ENCODE results near the gene SSU72. TPM values are rescaled to one million over a fixed set of nuclear protein-coding genes. Genes with fewer than 3 reads are reported as not detected.
A peak's percentile ranks its signal among the peaks of the same experiment; 100 is the strongest.

Gene SSU72
- total RNA-seq, 1 donor from 2014 or later: 94.1 TPM

- no peak overlapping the region for H3K27ac ChIP-seq
- H3K27ac Mint-ChIP-seq: peak overlapping the region; percentile 87
- no peak for DNase-seq (ENCODE audit: low spot score)
- no peaks in the 10 kb centered on the region for H3K27me3 ChIP-seq
- peaks cover 14% of the 10 kb centered on the region for H3K4me1 Mint-ChIP-seq
- H3K4me3 Mint-ChIP-seq: peak overlapping the region; percentile 62
- H3K9me3 Mint-ChIP-seq: no peaks in the 10 kb centered on the region
- H3K36me3 ChIP-seq: no peaks in the 10 kb centered on the region
- H3K4me3 ChIP-seq: no peak overlapping the region
- H3K4me2 ChIP-seq: no peak overlapping the region
- peaks cover 2% of the 10 kb centered on the region for H3K36me3 Mint-ChIP-seq
- peaks cover 3% of the 10 kb centered on the region for H3F3A ChIP-seq (ENCODE audit: low read depth)
- peaks cover 25% of the 10 kb centered on the region for H4K20me1 ChIP-seq (ENCODE audit: low read depth)
- no peaks in the 10 kb centered on the region for H3K4me1 ChIP-seq
- no peaks in the 10 kb centered on the region for H3K9me3 ChIP-seq (ENCODE audit: low read depth)
- peaks cover 6% of the 10 kb centered on the region for H3K27me3 Mint-ChIP-seq (ENCODE audit: insufficient read depth, low read depth)
- no peak overlapping the region for H2AFZ ChIP-seq (replicated peaks)
- H3K79me2 ChIP-seq (ENCODE audit: low read depth): peaks cover 32% of the 10 kb centered on the region
- no peak overlapping the region for H3K9ac ChIP-seq
- TF ChIP-seq EZH2 (IDR thresholded peaks at IDR 0.05) (no peak), CTCF (IDR thresholded peaks at IDR 0.05) (no peak), EZH2phosphoT487 (IDR thresholded peaks at IDR 0.05) (no peak)
Measured at GRCh38 chr1:1554926-1555915, 19.4 kb downstream of the SSU72 start.

GRCh38 chr1:1554550-1554925 lies 20.1 kb downstream of the SSU72 start:
- H3K9me3 Mint-ChIP-seq: no peaks in the 10 kb centered on the region
- H3K27me3 ChIP-seq: no peaks in the 10 kb centered on the region
- peaks cover 33% of the 10 kb centered on the region for H3K79me2 ChIP-seq (ENCODE audit: low read depth)
- H3F3A ChIP-seq (ENCODE audit: low read depth): peaks cover 3% of the 10 kb centered on the region
- no peak overlapping the region for H2AFZ ChIP-seq (replicated peaks)
- peak overlapping the region; percentile 87 for H3K27ac Mint-ChIP-seq
- H3K4me1 ChIP-seq: no peaks in the 10 kb centered on the region
- H3K4me1 Mint-ChIP-seq: peaks cover 14% of the 10 kb centered on the region
- H3K4me3 ChIP-seq: no peak overlapping the region
- H3K36me3 Mint-ChIP-seq: peaks cover 2% of the 10 kb centered on the region
- peaks cover 22% of the 10 kb centered on the region for H4K20me1 ChIP-seq (ENCODE audit: low read depth)
- TF ChIP-seq EZH2phosphoT487 (IDR thresholded peaks at IDR 0.05) (no peak), EZH2 (IDR thresholded peaks at IDR 0.05) (no peak), CTCF (IDR thresholded peaks at IDR 0.05) (no peak)
- no peak for DNase-seq (ENCODE audit: low spot score)
- H3K27ac ChIP-seq: no peak overlapping the region
- H3K27me3 Mint-ChIP-seq (ENCODE audit: insufficient read depth, low read depth): peaks cover 6% of the 10 kb centered on the region
- H3K36me3 ChIP-seq: no peaks in the 10 kb centered on the region
- H3K9ac ChIP-seq: no peak overlapping the region
- H3K9me3 ChIP-seq (ENCODE audit: low read depth): no peaks in the 10 kb centered on the region
- H3K4me2 ChIP-seq: no peak overlapping the region
- no peak overlapping the region for H3K4me3 Mint-ChIP-seq

- Mint-ChIP-seq H3K27me3 (ENCODE audit: insufficient read depth, low read depth) (peaks cover 6% of the 10 kb centered on the region), H3K4me1 (peaks cover 14% of the 10 kb centered on the region), H3K9me3 (no peaks in the 10 kb centered on the region), H3K36me3 (peaks cover 2% of the 10 kb centered on the region), H3K27ac (no peak overlapping the region), H3K4me3 (peak overlapping the region; percentile 62)
- Histone ChIP-seq H3K27ac (no peak overlapping the region), H3K27me3 (no peaks in the 10 kb centered on the region), H3K9me3 (ENCODE audit: low read depth) (no peaks in the 10 kb centered on the region), H2AFZ (replicated peaks) (no peak overlapping the region), H3K36me3 (no peaks in the 10 kb centered on the region), H3F3A (ENCODE audit: low read depth) (peaks cover 3% of the 10 kb centered on the region), H3K4me3 (no peak overlapping the region), H4K20me1 (ENCODE audit: low read depth) (peaks cover 22% of the 10 kb centered on the region), H3K4me2 (no peak overlapping the region), H3K9ac (no peak overlapping the region), H3K4me1 (no peaks in the 10 kb centered on the region), H3K79me2 (ENCODE audit: low read depth) (peaks cover 33% of the 10 kb centered on the region)
- no peak for TF ChIP-seq EZH2 (IDR thresholded peaks at IDR 0.05)
- no peak for TF ChIP-seq CTCF (IDR thresholded peaks at IDR 0.05)
- no peak for TF ChIP-seq EZH2phosphoT487 (IDR thresholded peaks at IDR 0.05)
- DNase-seq (ENCODE audit: low spot score): no peak
Measured at GRCh38 chr1:1553821-1554494, 20.7 kb downstream of the SSU72 start.

All from neural progenitor cell (in vitro differentiated cells).